H9 (cell line): ENCODE measurements around the gene RBFOX2. TPM values are rescaled to one million over a fixed set of nuclear protein-coding genes. Genes with fewer than 3 reads are reported as not detected.
A peak's percentile ranks its signal among the peaks of the same experiment; 100 is the strongest.

Experiments
- DNase-seq: peaks from one replicate; pipeline ENCODE4 v3.0.0-alpha.2; 2017
- H2AFZ ChIP-seq: one replicate; pipeline ENCODE4 v1.6.1; 2013; ENCODE audit warnings: mild to moderate bottlenecking, low read length, control low read depth, moderate library complexity
- H2AK5ac ChIP-seq: 2 replicates; pipeline ENCODE4 v1.6.1; 2013; ENCODE audit warnings: low read length, control low read depth, mixed read lengths; ENCODE audit not compliant: insufficient read length
- H2BK120ac ChIP-seq: one replicate; pipeline ENCODE4 v1.6.1; 2013; ENCODE audit warnings: low read depth, mild to moderate bottlenecking, low read length, control low read depth, inconsistent platforms; ENCODE audit not compliant: poor library complexity, severe bottlenecking
- H2BK12ac ChIP-seq: 2 replicates; pipeline ENCODE4 v1.6.1; 2013; ENCODE audit warnings: low read length, control low read depth, mixed read lengths, low read depth; ENCODE audit not compliant: insufficient read length
- H2BK15ac ChIP-seq: 2 replicates; pipeline ENCODE4 v1.6.1; 2013; ENCODE audit warnings: low read depth, low read length, control low read depth
- H2BK20ac ChIP-seq: one replicate; pipeline ENCODE4 v1.6.1; 2013; ENCODE audit warnings: low read depth, mild to moderate bottlenecking, low read length, control low read depth, inconsistent platforms; ENCODE audit not compliant: poor library complexity, severe bottlenecking
- H2BK5ac ChIP-seq: 2 replicates; pipeline ENCODE4 v1.6.1; 2013; ENCODE audit warnings: low read length, control low read depth, mixed read lengths; ENCODE audit not compliant: insufficient read length
- H3K14ac ChIP-seq: 2 replicates; pipeline ENCODE4 v1.6.1; 2013; ENCODE audit warnings: low read length, control low read depth; ENCODE audit not compliant: insufficient read depth
- H3K18ac ChIP-seq: 2 replicates; pipeline ENCODE4 v1.6.1; 2013; ENCODE audit warnings: low read depth, mild to moderate bottlenecking, mixed read lengths, low read length, control low read depth; ENCODE audit not compliant: insufficient read length
- H3K23ac ChIP-seq: 2 replicates; pipeline ENCODE4 v1.6.1; 2013; ENCODE audit warnings: low read length, control low read depth, mixed read lengths, low read depth; ENCODE audit not compliant: insufficient read length
- H3K23me2 ChIP-seq: 2 replicates; pipeline ENCODE4 v1.6.1; 2013; ENCODE audit warnings: low read depth, mild to moderate bottlenecking, mixed read lengths, low read length, control low read depth; ENCODE audit not compliant: insufficient read length, poor library complexity, severe bottlenecking
- H3K27ac ChIP-seq: 2 replicates; pipeline ENCODE4 v1.5.1; 2013; ENCODE audit warnings: low read length, control low read depth, mixed read lengths, low read depth; ENCODE audit not compliant: insufficient read length
- H3K27me3 ChIP-seq: 2 replicates; pipeline ENCODE4 v1.6.1; 2013; ENCODE audit warnings: low read length, control low read depth, inconsistent platforms; ENCODE audit not compliant: insufficient read depth
- H3K4ac ChIP-seq: 2 replicates; pipeline ENCODE4 v1.6.1; 2013; ENCODE audit warnings: low read depth, mild to moderate bottlenecking, control low read depth, inconsistent platforms, low read length, moderate library complexity
- H3K4me1 ChIP-seq: 2 replicates; pipeline ENCODE4 v1.6.1; 2013; ENCODE audit warnings: low read length, control low read depth, inconsistent platforms; ENCODE audit not compliant: insufficient read depth
- H3K4me2 ChIP-seq: 2 replicates; pipeline ENCODE4 v1.6.1; 2013; ENCODE audit warnings: low read length, control low read depth, mixed read lengths; ENCODE audit not compliant: insufficient read length, insufficient read depth
- H3K56ac ChIP-seq: 2 replicates; pipeline ENCODE4 v1.6.1; 2013; ENCODE audit warnings: low read depth, mild to moderate bottlenecking, mixed read lengths, low read length, control low read depth; ENCODE audit not compliant: insufficient read length
- H3K79me1 ChIP-seq: 2 replicates; pipeline ENCODE4 v1.6.1; 2013; ENCODE audit warnings: low read depth, mild to moderate bottlenecking, moderate library complexity, low read length, control low read depth, inconsistent platforms; ENCODE audit not compliant: insufficient read depth, poor library complexity, severe bottlenecking
- H3K79me2 ChIP-seq: 2 replicates; pipeline ENCODE4 v1.6.1; 2013; ENCODE audit warnings: low read length, control low read depth, inconsistent platforms; ENCODE audit not compliant: insufficient read depth
- H3K9ac ChIP-seq: 2 replicates; pipeline ENCODE4 v1.6.1; 2013; ENCODE audit warnings: low read length, control low read depth, mixed read lengths; ENCODE audit not compliant: insufficient read length; ENCODE audit errors: extremely low read depth
- H3K9me3 ChIP-seq: one replicate; pipeline ENCODE4 v1.6.1; 2013; ENCODE audit warnings: low read depth, low read length, inconsistent platforms; ENCODE audit not compliant: control insufficient read depth
- H3T11ph ChIP-seq: one replicate; pipeline ENCODE4 v1.6.1; 2013; ENCODE audit warnings: mild to moderate bottlenecking, low read length, control low read depth, inconsistent platforms
- H4K20me1 ChIP-seq: one replicate; pipeline ENCODE4 v1.6.1; 2013; ENCODE audit not compliant: control insufficient read depth, insufficient read length, insufficient read depth
- H4K5ac ChIP-seq: 2 replicates; pipeline ENCODE4 v1.6.1; 2013; ENCODE audit warnings: low read depth, mild to moderate bottlenecking, mixed read lengths, low read length, control low read depth; ENCODE audit not compliant: insufficient read length
- H4K8ac ChIP-seq: replicated peaks from 2 replicates; pipeline ENCODE4 v1.6.1; 2013; ENCODE audit warnings: low read length, control low read depth, mixed read lengths, low read depth; ENCODE audit not compliant: insufficient read length
- H4K91ac ChIP-seq: 2 replicates; pipeline ENCODE4 v1.6.1; 2013; ENCODE audit warnings: low read depth, mild to moderate bottlenecking, moderate library complexity, mixed read lengths, low read length, control low read depth; ENCODE audit not compliant: insufficient read length
- H3K27ac Mint-ChIP-seq, 3 experiments: 2 replicates in 2 of 3; 3 replicates in 1 of 3; pipeline ENCODE4 v1.8.0; 2020 to 2021; ENCODE audit warnings: mixed read lengths in 3 of 3, mild to moderate bottlenecking in 1 of 3, moderate library complexity in 1 of 3
- H3K27me3 Mint-ChIP-seq: 2 replicates; pipeline ENCODE4 v1.8.0; 2021; ENCODE audit warnings: low read depth, mild to moderate bottlenecking, moderate library complexity, mixed read lengths
- H3K36me3 Mint-ChIP-seq, 3 experiments: 2 replicates in 2 of 3; 3 replicates in 1 of 3; pipeline ENCODE4 v1.8.0; 2020 to 2021; ENCODE audit warnings: low read depth in 3 of 3, mixed read lengths in 3 of 3; ENCODE audit not compliant: insufficient read depth in 1 of 3
- H3K4me1 Mint-ChIP-seq, 2 experiments: 2 replicates each; pipeline ENCODE4 v1.8.0; 2020; ENCODE audit warnings: mixed read lengths in 2 of 2
- H3K4me3 Mint-ChIP-seq, 2 experiments: 2 replicates in 1 of 2; 3 replicates in 1 of 2; pipeline ENCODE4 v1.8.0; 2020 to 2021; ENCODE audit warnings: mild to moderate bottlenecking in 2 of 2, mixed read lengths in 2 of 2, moderate library complexity in 1 of 2
- H3K9me3 Mint-ChIP-seq, 2 experiments: 2 replicates in 1 of 2; 3 replicates in 1 of 2; pipeline ENCODE4 v1.8.0; 2020; ENCODE audit warnings: mild to moderate bottlenecking in 2 of 2, mixed read lengths in 2 of 2, moderate library complexity in 1 of 2
- CTCF ChIP-seq: fragments of 200-600 bp; sonication (generic); conservative IDR thresholded peaks from 3 replicates; pipeline ENCODE4 v1.8.0; 2021; ENCODE audit warnings: antibody characterized with exemption, mild to moderate bottlenecking
- WGBS: extraction: QIAGEN DNeasy Blood & Tissue Kit; methylation state at CpG from one replicate; pipeline ENCODE4 v1.1.7; 2013; ENCODE audit warnings: missing lambda C conversion rate, low lambda C conversion rate, mixed read lengths; ENCODE audit not compliant: insufficient read length; ENCODE audit errors: extremely low coverage; 5-methylcytosine and 5-hydroxymethylcytosine counted together
- total RNA-seq: library from RNA; stranded (reverse); gene quantifications from 2 replicates; pipeline ENCODE4 v1.2.1, GENCODE V29; 2021

The RBFOX2 gene
- total RNA-seq, 1 experiment from 2014 or later, result 84.7 TPM

DNA sequence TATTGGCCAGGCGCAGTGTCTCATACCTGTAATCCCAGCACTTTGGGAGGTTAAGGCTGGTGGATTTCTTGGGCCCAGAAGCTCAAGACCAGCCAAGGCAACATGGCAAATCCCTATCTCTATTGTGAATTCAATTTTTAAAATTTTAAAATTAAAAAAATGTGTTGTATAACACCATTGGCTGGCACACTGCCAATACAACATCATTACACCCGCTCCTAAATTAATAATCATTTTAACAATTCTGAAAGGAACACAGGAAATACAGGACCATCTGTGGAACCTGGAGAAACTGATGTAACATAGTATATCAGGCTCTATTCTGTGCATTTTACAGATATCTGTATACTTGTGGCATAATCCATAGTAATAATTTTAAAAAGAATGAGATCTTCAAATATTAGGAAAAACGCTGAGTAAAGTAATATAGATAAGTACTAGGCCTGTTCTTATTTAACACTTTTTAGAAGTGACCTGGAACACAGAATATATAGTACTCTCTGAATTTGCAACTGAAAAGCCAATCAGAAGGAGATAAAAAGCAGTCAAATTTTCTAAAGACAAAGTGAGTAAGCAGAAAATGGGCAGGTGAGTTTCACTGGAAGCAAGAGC, 186.6 kb downstream of the RBFOX2 start:
- Histone ChIP-seq H3K56ac (no peak overlapping the region), H4K20me1 (no peaks in the 10 kb centered on the region), H3T11ph (no peak overlapping the region), H3K9me3 (no peaks in the 10 kb centered on the region), H3K23me2 (peaks cover 10% of the 10 kb centered on the region), H3K4ac (no peak overlapping the region), H2BK5ac (no peak overlapping the region), H2AK5ac (no peak overlapping the region), H3K79me2 (no peaks in the 10 kb centered on the region; the same call in 1 of the 2 replicates), H4K5ac (no peak overlapping the region), H2BK15ac (no peak overlapping the region), H2BK12ac (no peak overlapping the region), H3K79me1 (no peaks in the 10 kb centered on the region), H3K9ac (no peak overlapping the region), H2BK120ac (no peak overlapping the region), H3K4me1 (peaks cover 3% of the 10 kb centered on the region; the same call in 1 of the 2 replicates), H3K27me3 (no peaks in the 10 kb centered on the region), H2AFZ (no peak overlapping the region), H2BK20ac (no peak overlapping the region), H4K91ac (no peak overlapping the region), H3K4me2 (no peak overlapping the region), H3K23ac (no peak overlapping the region), H3K27ac (no peak overlapping the region), H3K14ac (no peak overlapping the region), H4K8ac (no peak overlapping the region), H3K18ac (no peak overlapping the region)
- H3K36me3 Mint-ChIP-seq, result no peaks in the 10 kb centered on the region
- H3K27ac Mint-ChIP-seq, result peak overlapping the region in 1 of 3 experiments; percentile 93; a peak in 2 of 7 replicates
- H3K27me3 Mint-ChIP-seq, result no peaks in the 10 kb centered on the region
- WGBS, result no CpG with 5 or more reads among the region's 3 CpGs
- no peak for DNase-seq
- TF ChIP-seq CTCF, result no peak
- peaks cover 42 to 47% of the 10 kb centered on the region in 2 experiments for H3K4me1 Mint-ChIP-seq
- H3K9me3 Mint-ChIP-seq, result no peaks in the 10 kb centered on the region
- no peak overlapping the region for H3K4me3 Mint-ChIP-seq
